GOT3 (cell line): ENCODE results near the gene MEI4.
"Not testable (repeated sequence)": the region's sequence is repeated elsewhere in the genome, so short reads cannot be mapped to it uniquely, and the experiment has no call there.

Source experiments
- DNase-seq: peaks from one replicate; lab custom pipeline; 2025; ENCODE audit warnings: mixed read lengths; lab: John Stamatoyannopoulos, UW

MEI4 gene, protein sequence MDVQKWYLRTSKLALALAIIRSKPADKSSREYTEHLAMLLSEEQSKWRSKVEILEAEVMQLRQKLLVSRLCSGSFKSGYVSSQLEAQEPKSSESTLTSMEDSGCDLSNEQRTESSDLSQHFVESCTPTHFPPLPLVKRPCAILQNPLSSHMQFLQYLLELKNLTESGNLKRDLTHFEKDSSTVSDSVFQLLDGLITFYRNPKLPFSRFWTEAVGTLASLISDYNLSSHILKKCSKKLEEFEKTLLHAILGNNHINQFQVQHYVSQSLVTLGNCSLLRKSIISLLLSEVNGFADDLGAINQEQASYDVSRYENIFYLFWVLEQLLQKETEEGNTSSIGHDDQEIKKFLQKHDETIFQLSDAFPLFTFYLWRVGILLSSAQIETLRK

DNA sequence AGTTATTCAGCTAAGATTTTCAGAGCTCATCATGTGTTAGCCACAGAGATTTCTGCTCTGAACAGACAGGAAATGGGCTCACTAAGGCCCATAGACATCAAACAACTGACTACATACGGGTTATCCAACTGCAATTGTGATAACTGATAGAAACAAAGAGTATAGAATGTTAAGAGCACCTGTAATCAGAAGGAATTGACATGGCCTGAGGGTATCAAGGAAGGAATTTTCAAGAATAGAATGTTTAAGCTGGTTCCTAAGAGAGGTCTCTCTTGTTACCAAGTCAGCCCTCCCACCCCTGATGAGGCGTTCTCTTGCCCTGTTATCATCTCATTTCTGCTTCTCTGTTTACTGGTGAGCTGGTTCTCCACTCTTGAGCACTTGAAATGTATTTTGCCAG is at the start of gene MEI4:
TSS of gene MEI4 (plus strand) at position 301 of the 400 bp plus-strand sequence. CDS start 37,633 bp downstream, outside the sequence.
- DNase-seq = no peak

DNA sequence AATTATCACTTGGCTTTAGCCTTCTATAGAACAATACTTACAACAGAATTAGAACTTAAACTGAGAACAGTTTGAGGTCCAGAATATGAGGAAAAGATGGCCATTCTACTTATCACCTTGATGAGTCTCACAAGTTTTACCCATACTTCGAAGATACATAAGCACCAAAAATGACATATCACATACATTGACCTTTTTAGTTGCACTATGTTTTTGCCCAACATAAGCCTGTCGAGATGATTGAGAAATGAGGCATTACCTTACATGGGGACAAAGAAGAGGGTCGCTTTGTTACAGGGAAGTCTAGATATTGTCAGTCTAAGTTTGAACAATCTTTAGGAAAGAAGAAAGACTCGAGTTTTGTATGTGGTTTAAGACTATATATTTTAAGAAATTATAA is 48.4 kb upstream of the MEI4 start:
- no peak for DNase-seq

DNA sequence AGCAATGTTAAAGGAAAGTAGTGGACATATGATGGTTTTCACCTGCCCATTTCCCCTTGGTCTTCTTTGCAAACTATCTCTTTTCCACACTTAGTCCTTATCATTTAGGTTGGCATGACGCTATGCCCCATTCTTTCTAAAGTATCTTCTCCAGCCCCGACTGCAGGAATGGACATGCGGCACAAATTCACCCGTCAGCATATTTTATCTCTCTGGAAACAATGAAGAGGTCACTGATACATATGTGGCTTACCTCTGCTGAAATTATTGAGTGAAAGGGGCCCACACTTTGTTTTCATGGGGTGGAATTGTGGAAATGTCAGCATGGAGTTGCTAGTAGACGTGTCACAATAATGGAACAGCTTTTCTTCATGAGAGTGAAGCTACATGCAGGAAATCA is 45.8 kb upstream of the MEI4 start:
- DNase-seq = no peak

DNA sequence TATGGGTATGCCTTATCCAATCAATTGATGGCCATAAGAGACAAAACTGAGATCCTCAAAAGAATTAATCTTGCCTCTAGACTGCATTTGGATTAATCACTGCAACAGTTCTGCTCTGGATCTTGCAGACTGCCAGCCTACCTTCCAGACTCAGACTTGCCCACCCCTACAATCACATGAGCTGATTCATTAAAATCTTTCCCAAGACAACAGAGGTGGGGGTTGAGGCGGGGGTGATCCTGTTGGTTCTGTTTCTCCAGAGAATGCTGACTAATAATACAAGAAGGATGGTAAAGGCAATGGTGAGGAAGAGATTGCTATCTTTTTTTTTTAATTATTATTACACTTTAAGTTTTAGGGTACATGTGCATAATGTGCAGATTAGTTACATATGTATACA is 43.7 kb upstream of the MEI4 start:
- no peak for DNase-seq

DNA sequence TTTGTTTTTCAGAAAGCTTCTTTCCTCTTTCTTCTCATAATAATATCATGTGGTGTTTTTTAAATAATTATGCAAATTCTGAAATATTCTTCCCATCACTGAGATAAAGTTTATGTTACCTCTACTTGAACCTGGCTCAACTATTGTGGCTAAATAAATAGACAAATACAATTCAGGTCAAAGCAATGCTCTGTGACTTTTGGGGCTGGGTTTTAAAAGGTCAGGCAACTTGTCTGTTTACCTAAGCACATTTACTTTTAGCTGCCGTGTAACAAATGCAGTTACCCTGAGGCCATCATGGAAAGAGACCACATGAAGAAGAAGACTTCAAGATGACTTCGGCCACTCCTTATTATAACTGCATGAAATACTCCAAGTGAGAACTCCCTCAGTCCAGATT is 33.7 kb upstream of the MEI4 start:
- no peak for DNase-seq

DNA sequence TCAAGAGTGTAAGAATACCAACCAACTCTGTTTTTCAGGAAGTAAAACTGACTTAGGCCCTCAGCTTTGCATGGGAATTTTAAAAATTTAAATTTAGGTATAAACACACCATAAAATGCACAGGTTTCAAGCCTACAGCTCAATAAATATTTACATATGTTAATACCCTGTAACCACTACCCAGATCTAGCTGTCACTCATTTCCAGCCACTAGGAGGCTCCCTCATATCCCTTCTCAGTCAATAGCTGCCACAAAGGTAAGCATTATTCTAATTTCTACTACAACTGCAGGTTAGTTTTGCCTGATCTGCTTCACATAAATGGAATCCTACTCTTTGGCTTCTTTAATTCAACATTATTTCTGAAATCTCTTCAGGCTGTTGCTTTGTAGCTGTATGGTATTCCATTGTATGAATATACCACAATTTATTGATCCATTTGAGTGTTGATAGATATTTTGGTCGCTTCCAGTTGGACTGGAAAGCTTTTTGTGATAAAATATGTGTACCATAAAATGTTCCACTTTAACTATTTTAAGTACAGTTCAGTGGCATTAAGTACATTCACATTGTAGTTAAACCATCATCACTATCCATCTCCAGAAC is 32.5 kb upstream of the MEI4 start:
- DNase-seq = no peak

DNA sequence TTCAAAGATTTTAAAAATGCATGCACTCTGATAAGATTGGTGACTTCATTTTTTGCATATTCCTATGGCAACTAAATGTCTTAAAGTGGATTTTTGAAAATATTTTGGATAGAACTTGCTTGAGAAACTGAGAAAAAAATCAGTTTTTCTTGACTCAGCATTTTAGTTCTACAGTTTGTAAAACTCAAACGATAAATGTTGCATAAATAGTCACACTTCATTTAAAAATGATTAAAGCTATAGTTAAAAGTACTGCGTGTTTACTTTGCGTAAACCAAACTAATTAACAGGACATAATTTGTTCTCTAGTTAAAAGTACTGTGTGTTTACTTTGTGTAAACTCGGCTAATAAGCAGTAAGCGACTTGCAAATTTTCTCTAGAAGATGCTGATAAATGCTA is 28.3 kb upstream of the MEI4 start:
- DNase-seq = no peak

DNA sequence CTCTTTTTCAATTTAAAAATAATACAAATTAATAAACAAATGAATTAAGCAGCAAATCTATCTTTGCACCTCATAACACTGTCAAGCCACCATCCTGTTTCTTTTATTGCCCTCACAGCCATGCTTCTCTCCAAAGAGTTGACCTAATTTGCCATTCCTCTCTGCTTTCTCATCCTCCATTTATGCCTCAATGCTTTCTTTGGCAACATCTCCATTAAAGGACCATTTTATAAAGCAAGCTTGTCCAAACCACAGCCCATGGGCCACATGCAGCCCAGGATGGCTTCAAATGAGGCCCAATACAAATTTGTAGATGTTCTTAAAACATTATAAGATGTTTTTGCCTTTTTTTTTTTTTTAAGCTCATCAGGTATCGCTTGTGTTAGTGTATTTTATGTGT is 26.4 kb upstream of the MEI4 start:
- DNase-seq = no peak

DNA sequence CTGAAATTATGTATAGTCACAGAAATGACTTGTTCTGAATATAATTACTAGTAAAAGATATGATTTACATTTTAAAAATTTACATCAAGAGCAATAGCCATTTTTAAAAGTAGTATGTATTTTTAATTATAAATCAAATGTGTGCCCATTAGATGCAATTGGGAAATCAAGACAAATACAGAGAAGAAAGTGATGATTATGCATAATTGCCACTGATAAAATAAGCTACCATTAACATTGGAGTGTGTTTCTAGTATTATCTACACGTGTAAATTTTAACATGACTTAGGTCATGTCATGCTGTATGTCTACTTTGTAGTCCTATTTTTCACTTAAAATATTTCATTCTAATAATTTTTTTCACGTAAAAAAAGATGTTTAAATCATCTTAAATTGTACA is 22.8 kb upstream of the MEI4 start:
- DNase-seq = no peak

DNA sequence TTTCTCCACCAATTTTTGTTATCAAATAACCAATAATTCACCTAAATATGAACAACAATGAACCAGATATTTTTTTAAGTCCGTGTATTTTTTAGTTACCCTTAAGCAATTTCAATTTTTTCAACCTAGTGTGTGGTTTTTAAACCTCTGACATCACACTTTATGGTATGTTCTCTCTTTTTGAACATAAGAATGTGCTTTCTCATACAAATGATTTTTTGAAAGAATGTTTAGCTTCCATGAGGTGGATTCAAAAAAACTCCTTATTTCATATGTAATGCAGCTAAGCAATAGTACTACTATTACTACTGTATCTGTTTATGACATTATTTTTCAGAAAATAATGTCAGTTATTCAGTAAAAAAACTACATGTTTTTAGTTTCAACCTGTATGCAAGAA is 19.4 kb upstream of the MEI4 start:
- DNase-seq = no peak

DNA sequence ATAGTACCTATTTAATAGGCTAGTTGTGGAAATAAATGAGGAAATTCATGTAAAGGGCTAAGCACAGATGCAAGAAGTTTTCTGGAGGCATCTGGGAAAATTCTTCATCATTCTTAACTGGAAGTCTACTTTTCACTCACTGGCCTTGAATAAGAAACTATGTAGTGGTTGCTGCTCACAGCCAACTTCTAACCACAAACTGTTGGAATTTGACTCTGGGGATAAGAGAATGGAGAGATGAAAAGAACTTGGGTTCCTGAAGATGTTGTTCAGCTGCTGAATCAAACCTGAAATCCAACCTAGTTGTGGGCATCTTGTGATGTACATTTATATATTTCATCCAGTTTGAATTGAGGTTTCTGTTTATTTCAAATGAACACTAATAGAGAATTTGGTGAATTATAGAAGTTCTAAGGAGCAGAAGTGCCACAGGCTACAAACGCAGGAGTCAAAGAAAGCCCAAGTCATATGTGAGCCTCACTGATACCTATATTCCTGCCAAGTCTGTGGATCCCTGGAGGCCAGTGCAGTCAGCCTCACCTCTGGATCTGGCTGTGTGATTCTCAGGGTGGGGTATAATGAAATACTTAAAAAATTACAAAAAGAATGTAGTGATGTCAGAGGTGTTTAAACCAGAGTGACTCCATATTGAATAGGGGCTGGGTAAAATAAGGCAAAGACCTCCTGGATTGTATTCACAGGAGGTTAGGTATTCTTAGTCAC is 18.7 kb upstream of the MEI4 start:
- no peak for DNase-seq

DNA sequence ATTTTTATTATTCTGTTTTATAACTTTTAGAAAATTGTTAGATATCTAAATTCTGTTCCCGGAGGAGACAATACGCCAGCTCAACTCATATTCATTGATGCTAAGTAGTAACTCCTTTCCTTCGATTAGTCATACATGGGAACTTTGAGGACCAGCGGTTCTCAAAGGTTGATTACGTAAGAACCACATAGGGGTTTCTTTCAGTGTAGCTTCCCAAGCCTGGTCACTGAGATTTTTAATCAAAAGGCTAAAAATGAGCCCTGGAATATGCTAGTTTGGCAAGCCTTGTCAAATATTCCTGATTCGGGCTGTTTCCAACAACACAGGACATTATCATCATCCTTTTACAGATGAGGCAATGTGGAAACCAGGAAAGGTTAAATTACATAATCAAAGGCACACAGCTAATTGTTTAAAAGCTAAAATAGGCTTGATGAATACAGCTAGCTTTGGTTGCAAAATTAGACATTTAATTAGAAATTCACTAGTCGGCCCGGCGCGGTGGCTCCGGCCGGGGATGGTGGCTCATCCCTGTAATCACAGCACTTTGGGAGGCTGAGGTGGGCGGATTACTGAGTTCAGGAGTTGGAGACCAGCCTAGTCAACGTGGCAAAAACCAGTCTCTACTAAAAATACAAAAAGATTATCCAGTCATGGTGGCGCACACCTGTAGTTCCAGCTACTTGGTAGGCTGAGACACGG is 14.6 kb upstream of the MEI4 start:
- DNase-seq = no peak

DNA sequence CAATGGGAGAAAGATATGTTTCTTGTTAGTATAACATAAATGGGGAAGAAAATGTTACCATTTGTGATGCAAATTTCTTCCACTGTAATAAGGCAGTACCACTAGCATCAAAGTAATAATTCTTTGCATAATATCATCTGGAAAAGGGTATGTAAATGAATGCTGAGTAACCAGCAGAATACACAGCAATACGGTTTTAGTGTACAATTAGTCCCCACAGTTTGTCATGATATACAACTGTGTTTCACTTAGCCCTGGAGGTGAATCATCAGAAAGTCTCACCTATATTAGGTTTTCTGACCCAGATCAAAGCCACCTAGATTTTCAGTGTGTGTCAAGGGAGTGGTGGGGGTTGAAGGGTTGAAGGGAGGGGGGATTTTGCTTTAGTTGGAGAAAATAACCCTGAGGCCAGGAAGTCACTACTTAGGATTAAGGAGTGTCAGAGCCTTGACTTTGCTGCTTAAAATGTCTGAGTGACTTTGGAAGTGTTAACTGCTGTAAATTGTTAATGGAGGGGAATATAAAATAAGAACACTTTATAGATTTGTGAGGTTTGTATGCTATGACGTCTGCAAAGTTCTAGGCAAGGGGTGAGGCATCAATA is 8.6 kb upstream of the MEI4 start:
- no peak for DNase-seq

DNA sequence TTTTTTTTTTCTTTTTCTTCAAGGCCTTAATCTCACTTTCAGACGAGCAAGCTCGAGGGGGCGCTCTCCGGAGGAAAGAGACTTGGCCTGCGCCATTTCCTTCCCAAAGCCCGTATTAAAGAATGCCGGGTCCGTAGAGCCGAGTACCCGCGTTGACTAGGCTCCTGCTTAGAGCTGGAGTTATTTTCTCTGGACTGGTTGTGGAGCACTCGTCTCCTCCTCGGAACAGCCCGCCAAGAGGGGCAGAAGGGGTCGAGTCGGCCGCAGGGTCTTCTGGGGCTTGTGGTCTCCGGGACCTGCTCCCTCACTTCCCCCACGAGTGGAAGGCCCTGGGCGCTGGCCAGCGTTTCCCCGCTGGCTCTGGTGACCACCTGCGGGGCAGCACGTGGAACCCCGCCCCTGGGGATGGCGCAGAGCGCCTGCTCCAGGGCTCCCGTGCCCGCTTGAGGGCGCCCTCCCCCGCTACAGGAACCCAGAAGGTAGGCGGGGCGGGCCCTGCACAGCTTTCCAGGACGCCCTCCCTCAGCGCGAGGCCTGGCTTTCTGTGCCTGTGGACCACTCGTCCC is 2.7 kb upstream of the MEI4 start:
- DNase-seq = no peak

DNA sequence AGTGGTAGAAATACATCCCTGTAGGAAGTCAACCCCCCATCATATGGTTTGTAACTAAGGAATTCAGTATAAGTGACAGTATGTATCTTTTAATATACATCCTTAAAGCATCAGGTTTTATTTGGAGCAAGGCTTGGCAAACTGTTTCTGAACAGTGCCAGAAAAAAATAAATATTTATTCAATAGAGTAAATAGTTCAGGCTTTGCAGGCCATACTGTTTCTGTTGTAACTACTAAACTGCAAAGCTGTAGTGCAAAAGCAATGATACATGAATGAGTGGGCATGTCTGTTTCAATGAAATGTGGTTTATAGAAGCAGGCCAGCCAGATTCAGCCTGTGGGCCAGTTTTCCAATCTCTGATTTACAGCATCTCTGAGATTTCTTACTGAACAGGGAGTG is 977 bp downstream of the MEI4 start:
- no peak for DNase-seq

DNA sequence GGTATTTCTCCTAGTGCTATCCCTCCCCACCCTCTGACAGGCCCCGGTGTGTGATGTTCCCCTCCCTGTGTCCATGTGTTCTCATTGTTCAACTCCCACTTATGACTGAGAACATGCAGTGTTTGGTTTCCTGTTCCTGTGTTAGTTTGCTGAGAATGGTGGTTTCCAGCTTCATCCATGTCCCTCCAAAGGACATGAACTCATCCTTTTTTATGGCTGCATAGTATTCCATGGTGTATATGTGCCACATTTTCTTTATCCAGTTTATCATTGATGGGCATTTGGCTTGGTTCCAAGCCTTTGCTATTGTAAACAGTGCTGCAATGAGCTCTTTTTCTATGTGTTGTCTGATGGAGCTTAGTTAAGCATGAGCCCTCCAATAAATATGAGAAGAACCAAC is 2.2 kb downstream of the MEI4 start:
- not testable (repeated sequence) for DNase-seq

DNA sequence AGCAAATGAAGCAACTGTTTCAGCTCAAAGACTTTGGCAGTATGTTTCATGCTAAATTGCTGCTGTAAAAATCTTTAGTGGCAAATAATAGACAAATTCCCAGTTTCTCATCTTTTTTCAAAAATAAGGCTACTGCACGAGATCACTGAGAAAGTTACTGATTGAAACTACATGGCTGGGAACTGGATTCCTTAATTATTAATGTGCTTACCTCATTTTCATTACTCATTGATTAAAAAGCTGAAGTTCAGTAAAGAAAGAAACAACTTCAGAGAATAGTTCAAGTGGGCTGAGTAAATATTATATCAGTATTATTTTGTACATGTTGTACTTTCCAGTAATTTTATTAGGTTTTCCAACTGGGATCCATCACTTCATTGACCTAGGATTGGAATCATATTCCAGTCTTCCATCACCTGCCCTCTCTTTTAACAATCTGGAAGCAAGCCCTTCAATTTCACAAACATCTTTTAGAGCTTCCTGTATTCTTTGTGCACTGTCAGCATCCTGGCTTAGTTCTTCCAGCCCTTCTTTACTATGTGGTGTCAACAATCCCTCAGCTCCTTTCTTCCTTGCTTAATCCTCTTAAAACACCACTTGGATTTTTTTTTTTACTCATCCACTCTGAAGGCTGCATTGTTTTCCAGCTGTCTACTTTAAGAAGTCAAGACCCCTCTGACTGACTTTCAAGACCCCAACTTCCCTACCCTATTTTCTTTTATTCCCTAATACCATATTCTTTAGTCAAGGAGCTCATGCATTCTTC is 4.3 kb downstream of the MEI4 start:
- no peak for DNase-seq

DNA sequence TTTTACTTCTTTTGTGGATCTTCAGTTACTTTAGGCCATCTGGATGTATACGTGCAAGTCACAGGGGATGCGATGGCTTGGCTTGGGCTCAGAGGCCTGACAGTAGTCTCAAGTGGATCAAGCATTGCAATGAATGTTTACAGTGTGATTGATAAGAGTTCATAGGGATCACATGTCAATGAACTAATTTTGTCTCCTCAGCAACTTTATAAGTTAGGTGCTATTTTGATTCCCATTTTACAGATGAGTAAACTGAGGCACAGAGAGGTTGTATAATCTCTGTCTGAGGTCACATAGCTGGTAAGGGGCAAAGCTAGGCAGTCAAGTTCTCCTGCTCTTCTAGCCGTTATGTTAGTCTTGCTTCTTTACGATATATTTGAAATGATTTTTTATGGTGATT is 13.5 kb downstream of the MEI4 start:
- DNase-seq = no peak

DNA sequence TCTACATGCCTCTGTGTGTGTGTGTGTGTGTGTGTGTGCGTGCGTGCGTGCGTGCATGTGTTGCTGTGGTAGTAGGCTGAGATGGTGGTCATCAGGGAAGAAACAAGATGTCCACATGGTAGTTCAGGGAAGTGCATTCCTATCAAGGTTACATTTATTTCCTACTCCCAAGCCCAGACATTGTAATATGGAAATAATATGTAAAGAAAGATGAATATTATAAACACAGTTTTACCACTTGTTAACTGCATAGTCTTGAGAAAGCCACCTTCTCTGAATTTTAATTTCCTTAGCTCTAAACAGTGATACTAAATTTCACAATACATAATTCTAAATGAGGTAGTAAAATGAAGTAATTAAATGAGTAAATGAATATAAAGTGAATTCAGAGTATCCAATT is 14.0 kb downstream of the MEI4 start:
- DNase-seq = no peak

DNA sequence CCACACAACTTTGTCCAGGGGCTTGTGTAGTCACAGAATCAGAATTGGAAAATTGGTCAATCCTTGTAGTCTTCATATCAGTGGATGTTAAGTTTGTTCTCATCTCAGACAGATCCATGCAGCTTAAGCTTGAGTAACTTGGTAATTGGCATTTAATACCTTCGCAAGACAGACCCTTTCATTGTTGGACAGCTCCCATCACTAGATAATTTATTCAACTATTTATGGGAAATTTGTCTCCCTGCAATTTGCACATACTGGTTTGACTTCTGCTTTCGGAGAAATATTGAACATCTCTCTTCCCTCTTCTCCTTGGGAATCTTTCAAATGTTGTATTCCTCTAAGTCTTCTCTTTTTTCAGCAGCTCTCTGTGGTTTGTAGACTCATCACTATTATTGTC is 17.1 kb downstream of the MEI4 start:
- DNase-seq = no peak

DNA sequence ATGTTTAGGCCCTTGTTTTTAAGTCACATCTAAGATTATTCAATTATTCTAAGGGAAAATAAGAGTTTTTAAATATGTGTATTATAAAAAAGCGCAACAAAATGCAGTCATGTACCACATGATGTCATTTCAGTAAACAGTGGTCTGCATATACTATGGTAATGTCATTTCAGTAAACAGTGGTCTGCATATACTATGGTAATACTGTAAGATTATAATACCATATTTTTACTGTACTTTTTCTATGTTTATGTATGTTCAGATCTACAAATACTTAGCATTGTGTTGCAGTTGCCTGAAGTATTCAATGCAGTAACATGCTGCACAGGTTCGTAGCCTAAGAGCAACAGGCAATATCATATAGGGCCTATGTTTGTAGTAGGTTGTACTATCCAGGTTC is 21.4 kb downstream of the MEI4 start:
- no peak for DNase-seq
